Raji (cell line): Measurements from ENCODE around the gene CELF2.

Experiments used
- POLR2A ChIP-seq: IDR thresholded peaks from 2 replicates; pipeline ENCODE4 v1.6.1; 2011; ENCODE audit warnings: low read depth, low read length, control low read depth; ENCODE audit not compliant: insufficient read depth

The CELF2 gene

GRCh38 chr10:11225935-11226334, 208.3 kb downstream of the CELF2 start:
- no peak for TF ChIP-seq POLR2A

- no peak for TF ChIP-seq POLR2A
These were observed 209.4 kb downstream of the CELF2 start for GRCh38 chr10:11227103-11227502.

- TF ChIP-seq POLR2A: no peak
These were observed 212.2 kb downstream of the CELF2 start for GRCh38 chr10:11229893-11230292.

- TF ChIP-seq POLR2A: no peak
These were observed 213.0 kb downstream of the CELF2 start for GRCh38 chr10:11230498-11231167.

- no peak for TF ChIP-seq POLR2A
These were observed 213.6 kb downstream of the CELF2 start for GRCh38 chr10:11231285-11231684.

- no peak for TF ChIP-seq POLR2A
These were observed 214.7 kb downstream of the CELF2 start for GRCh38 chr10:11232222-11232961.

GRCh38 chr10:11234857-11235531, 217.3 kb downstream of the CELF2 start:
- TF ChIP-seq POLR2A: no peak

GRCh38 chr10:11235771-11236170, 218.1 kb downstream of the CELF2 start:
- TF ChIP-seq POLR2A: no peak

- TF ChIP-seq POLR2A: no peak
These were observed 218.6 kb downstream of the CELF2 start for GRCh38 chr10:11236234-11236633.

- no peak for TF ChIP-seq POLR2A
These were observed 219.9 kb downstream of the CELF2 start for GRCh38 chr10:11237571-11237970.

GRCh38 chr10:11238893-11239292, 221.2 kb downstream of the CELF2 start:
- no peak for TF ChIP-seq POLR2A

GRCh38 chr10:11240641-11241040, 223.0 kb downstream of the CELF2 start:
- TF ChIP-seq POLR2A: no peak

GRCh38 chr10:11242443-11243387, 225.0 kb downstream of the CELF2 start:
- no peak for TF ChIP-seq POLR2A

GRCh38 chr10:11243425-11244222, 226.0 kb downstream of the CELF2 start:
- TF ChIP-seq POLR2A: no peak

- TF ChIP-seq POLR2A: no peak
These were observed 227.4 kb downstream of the CELF2 start for GRCh38 chr10:11245095-11245479.

- TF ChIP-seq POLR2A: no peak
These were observed 227.8 kb downstream of the CELF2 start for GRCh38 chr10:11245510-11245909.
